WTC11 (cell line): ENCODE measurements around the gene RIOK1. TPM values are rescaled to one million over a fixed set of nuclear protein-coding genes. Genes with fewer than 3 reads are reported as not detected.

Experiments
- ATAC-seq: fragments of 200-7000 bp; cut with Tn5 transposase; 2 replicates; pipeline ENCODE4 v1.10.0; 2021; ENCODE audit warnings: mild to moderate bottlenecking, moderate library complexity
- CTCF ChIA-PET: fragments of 300-600 bp; sonication (Branson Sonifier 250); formaldehyde crosslinking; loops from one replicate; lab custom pipeline; 2021; ENCODE audit warnings: antibody characterized with exemption; lab: Charles Lee
- POLR2A ChIA-PET: fragments of 350-600 bp; sonication (Branson Sonifier 250); formaldehyde crosslinking; loops from one replicate; lab custom pipeline; 2021; ENCODE audit warnings: antibody characterized with exemption; lab: Charles Lee
- DNase-seq: peaks from one replicate; pipeline ENCODE4 v3.0.0; 2021; ENCODE audit warnings: low spot score
- H3K27ac Mint-ChIP-seq: 2 replicates; pipeline ENCODE4 v1.8.0; 2021; ENCODE audit warnings: mixed read lengths
- H3K27me3 Mint-ChIP-seq: 2 replicates; pipeline ENCODE4 v1.8.0; 2021; ENCODE audit warnings: low read depth, mild to moderate bottlenecking, moderate library complexity, mixed read lengths
- H3K36me3 Mint-ChIP-seq: 2 replicates; pipeline ENCODE4 v1.8.0; 2021; ENCODE audit warnings: mixed read lengths
- H3K4me1 Mint-ChIP-seq: 2 replicates; pipeline ENCODE4 v1.8.0; 2022; ENCODE audit warnings: mixed read lengths
- H3K4me3 Mint-ChIP-seq: 2 replicates; pipeline ENCODE4 v1.8.0; 2021; ENCODE audit warnings: mild to moderate bottlenecking, moderate library complexity, mixed read lengths
- H3K9me3 Mint-ChIP-seq: 2 replicates; pipeline ENCODE4 v1.8.0; 2021; ENCODE audit warnings: mixed read lengths
- ATF1 ChIP-seq: sonication (generic); formaldehyde crosslinking; IDR thresholded peaks from 2 replicates; pipeline ENCODE4 v1.8.1; 2023; ENCODE audit warnings: mild to moderate bottlenecking, moderate library complexity, missing genetic modification reagents
- CREM ChIP-seq: sonication (generic); formaldehyde crosslinking; IDR thresholded peaks from 2 replicates; pipeline ENCODE4 v1.8.1; 2022; ENCODE audit warnings: mild to moderate bottlenecking, missing genetic modification reagents, moderate library complexity
- CTCF ChIP-seq: fragments of 200-600 bp; IDR thresholded peaks from 2 replicates; pipeline ENCODE4 v1.8.0; 2022; ENCODE audit warnings: antibody characterized with exemption
- E2F5 ChIP-seq: sonication (generic); formaldehyde crosslinking; IDR thresholded peaks from 2 replicates; pipeline ENCODE4 v1.8.1; 2022; ENCODE audit warnings: mild to moderate bottlenecking, moderate library complexity, missing genetic modification reagents
- EMX1 ChIP-seq: fragments of 250-450 bp; sonication (Bioruptor Pico); IDR thresholded peaks from 2 replicates; pipeline ENCODE4 v1.8.0; 2021; ENCODE audit warnings: mild to moderate bottlenecking
- FOXP1 ChIP-seq: sonication (generic); formaldehyde crosslinking; IDR thresholded peaks from 2 replicates; pipeline ENCODE4 v1.8.0; 2022; ENCODE audit warnings: missing genetic modification reagents, mild to moderate bottlenecking, moderate library complexity, borderline replicate concordance
- FOXP4 ChIP-seq: sonication (generic); formaldehyde crosslinking; IDR thresholded peaks from 2 replicates; pipeline ENCODE4 v1.8.0; 2022; ENCODE audit warnings: mild to moderate bottlenecking, missing genetic modification reagents
- GABPB1 ChIP-seq: sonication (generic); formaldehyde crosslinking; IDR thresholded peaks from 2 replicates; pipeline ENCODE4 v1.8.1; 2023; ENCODE audit warnings: mild to moderate bottlenecking, missing genetic modification reagents
- NR3C1 ChIP-seq: sonication (generic); formaldehyde crosslinking; conservative IDR thresholded peaks from 2 replicates; pipeline ENCODE4 v1.8.1; 2023; ENCODE audit warnings: low read depth, mild to moderate bottlenecking, missing genetic modification reagents
- PREB ChIP-seq: sonication (generic); formaldehyde crosslinking; IDR thresholded peaks from 2 replicates; pipeline ENCODE4 v1.8.1; 2022; ENCODE audit warnings: mild to moderate bottlenecking, missing genetic modification reagents, moderate library complexity, borderline replicate concordance
- STAT6 ChIP-seq: sonication (generic); formaldehyde crosslinking; conservative IDR thresholded peaks from 2 replicates; pipeline ENCODE4 v1.8.1; 2023; ENCODE audit warnings: mild to moderate bottlenecking, low read depth, missing genetic modification reagents, moderate library complexity
- TCF7 ChIP-seq: sonication (generic); formaldehyde crosslinking; IDR thresholded peaks from 2 replicates; pipeline ENCODE4 v1.8.0; 2022; ENCODE audit warnings: mild to moderate bottlenecking, low read depth, missing genetic modification reagents, moderate library complexity
- ZNF416 ChIP-seq: fragments of 250-450 bp; sonication (Bioruptor Pico); IDR thresholded peaks from 2 replicates; pipeline ENCODE4 v1.9.0; 2021; ENCODE audit warnings: mild to moderate bottlenecking, inconsistent platforms
- total RNA-seq: library from RNA; stranded (reverse); gene quantifications from 3 replicates; pipeline ENCODE4 v1.2.3, GENCODE V29; 2021
- TF ChIP-seq, protein P1 (sequence below): sonication (generic); formaldehyde crosslinking; IDR thresholded peaks from 2 replicates; pipeline ENCODE4 v1.8.0; 2022; ENCODE audit warnings: missing genetic modification reagents

Gene RIOK1
- total RNA-seq, 1 experiment from 2014 or later: 25.6 TPM

DNA sequence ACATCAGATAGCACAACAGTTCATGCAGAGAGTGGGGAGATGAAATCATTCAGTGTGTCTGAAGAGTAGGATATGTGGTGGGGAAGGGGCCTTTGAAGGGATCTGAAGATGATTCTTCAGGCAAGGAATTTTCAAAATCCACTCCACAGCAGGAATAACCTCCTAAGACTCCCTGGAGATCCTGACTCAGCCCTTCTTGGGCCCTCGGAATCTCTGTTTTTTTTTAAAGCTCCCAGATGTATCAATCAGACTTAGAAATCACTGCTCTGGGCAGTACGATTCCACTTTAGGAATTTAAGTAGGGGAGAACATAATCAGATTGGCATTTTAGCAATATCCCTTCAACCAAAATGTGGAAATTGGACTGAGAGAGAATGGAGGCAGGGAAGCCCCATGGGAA lies 55.5 kb downstream of the RIOK1 start:
- TF ChIP-seq CREM: no peak
- TF ChIP-seq NR3C1 (CRISPR knock-in tag): no peak
- no peak for TF ChIP-seq FOXP1
- TF ChIP-seq STAT6 (CRISPR knock-in tag): no peak
- TF ChIP-seq EMX1 (CRISPR knock-in tag): no peak
- TF ChIP-seq GABPB1: no peak
- TF ChIP-seq PREB (CRISPR knock-in tag): no peak
- TF ChIP-seq TCF7 (CRISPR knock-in tag): no peak
- no peak for TF ChIP-seq CTCF
- no peak for TF ChIP-seq ZNF416 (CRISPR knock-in tag)
- no peak for TF ChIP-seq E2F5 (CRISPR knock-in tag)
- no peak for TF ChIP-seq FOXP4 (CRISPR knock-in tag)
- TF ChIP-seq ATF1 (CRISPR knock-in tag): no peak
- TF ChIP-seq, protein P1, sequence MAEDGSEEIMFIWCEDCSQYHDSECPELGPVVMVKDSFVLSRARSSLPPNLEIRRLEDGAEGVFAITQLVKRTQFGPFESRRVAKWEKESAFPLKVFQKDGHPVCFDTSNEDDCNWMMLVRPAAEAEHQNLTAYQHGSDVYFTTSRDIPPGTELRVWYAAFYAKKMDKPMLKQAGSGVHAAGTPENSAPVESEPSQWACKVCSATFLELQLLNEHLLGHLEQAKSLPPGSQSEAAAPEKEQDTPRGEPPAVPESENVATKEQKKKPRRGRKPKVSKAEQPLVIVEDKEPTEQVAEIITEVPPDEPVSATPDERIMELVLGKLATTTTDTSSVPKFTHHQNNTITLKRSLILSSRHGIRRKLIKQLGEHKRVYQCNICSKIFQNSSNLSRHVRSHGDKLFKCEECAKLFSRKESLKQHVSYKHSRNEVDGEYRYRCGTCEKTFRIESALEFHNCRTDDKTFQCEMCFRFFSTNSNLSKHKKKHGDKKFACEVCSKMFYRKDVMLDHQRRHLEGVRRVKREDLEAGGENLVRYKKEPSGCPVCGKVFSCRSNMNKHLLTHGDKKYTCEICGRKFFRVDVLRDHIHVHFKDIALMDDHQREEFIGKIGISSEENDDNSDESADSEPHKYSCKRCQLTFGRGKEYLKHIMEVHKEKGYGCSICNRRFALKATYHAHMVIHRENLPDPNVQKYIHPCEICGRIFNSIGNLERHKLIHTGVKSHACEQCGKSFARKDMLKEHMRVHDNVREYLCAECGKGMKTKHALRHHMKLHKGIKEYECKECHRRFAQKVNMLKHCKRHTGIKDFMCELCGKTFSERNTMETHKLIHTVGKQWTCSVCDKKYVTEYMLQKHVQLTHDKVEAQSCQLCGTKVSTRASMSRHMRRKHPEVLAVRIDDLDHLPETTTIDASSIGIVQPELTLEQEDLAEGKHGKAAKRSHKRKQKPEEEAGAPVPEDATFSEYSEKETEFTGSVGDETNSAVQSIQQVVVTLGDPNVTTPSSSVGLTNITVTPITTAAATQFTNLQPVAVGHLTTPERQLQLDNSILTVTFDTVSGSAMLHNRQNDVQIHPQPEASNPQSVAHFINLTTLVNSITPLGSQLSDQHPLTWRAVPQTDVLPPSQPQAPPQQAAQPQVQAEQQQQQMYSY (CRISPR knock-in tag): no peak
- TF ChIP-seq, all 79 proteins: peak for 0
- Mint-ChIP-seq H3K4me3 (no peak overlapping the region), H3K27me3 (no peaks in the 10 kb centered on the region; the same call in none of the 2 replicates), H3K27ac (peak overlapping the region; percentile 57; the same call in 1 of the 2 replicates), H3K4me1 (peaks cover 14% of the 10 kb centered on the region; the same call in 1 of the 2 replicates), H3K36me3 (0 out of 2 replicates have a peak, but pooled peaks cover 3% of the 10 kb centered on the region), H3K9me3 (peaks cover 12% of the 10 kb centered on the region)
- DNase-seq: no peak
- CTCF ChIA-PET: no interaction called here
- POLR2A ChIA-PET: no interaction called here
- no peak for ATAC-seq
